Left lung (tissue), 10 donors: ENCODE data around the gene BACH2. TPM values are rescaled to one million over a fixed set of nuclear protein-coding genes. Genes with fewer than 3 reads are reported as not detected.

Experiments
- ATAC-seq: fragments of 200-7000 bp; cut with Tn5 transposase; one replicate; pipeline ENCODE4 v1.9.1; 2020; ENCODE audit warnings: moderate library complexity
- DNase-seq, 4 donors: peaks; one replicate each; pipeline ENCODE4 v3.0.0-alpha.2; 2013 to 2020
- H3K27ac ChIP-seq, 2 donors: fragments of 200-600 bp; sonication (generic) in 1 of 2; one replicate each; pipeline versions ENCODE4 v1.5.0 to v1.8.0; 2020 to 2021
- H3K27me3 ChIP-seq, 2 donors: fragments of 200-600 bp; sonication (generic) in 1 of 2; one replicate each; pipeline versions ENCODE4 v1.5.0 to v1.8.0; 2020 to 2021
- H3K36me3 ChIP-seq, 2 donors: fragments of 200-600 bp; sonication (generic) in 1 of 2; one replicate each; pipeline versions ENCODE4 v1.5.0 to v1.8.0; 2020 to 2021
- H3K4me1 ChIP-seq, 2 donors: fragments of 200-600 bp; one replicate each; pipeline ENCODE4 v1.8.0; 2021
- H3K4me3 ChIP-seq, 2 donors: fragments of 200-600 bp; sonication (generic) in 1 of 2; one replicate each; pipeline versions ENCODE4 v1.5.0 to v1.8.0; 2020 to 2021; ENCODE audit warnings: mild to moderate bottlenecking in 1 of 2
- H3K9me3 ChIP-seq, 2 donors: fragments of 200-600 bp; sonication (generic) in 1 of 2; one replicate each; pipeline versions ENCODE4 v1.5.0 to v1.8.0; 2020 to 2021
- intact Hi-C, 2 donors: fragments of 100-400 bp; cut with DNase I; formaldehyde crosslinking; loops; one replicate each; pipeline versions ENCODE4 v1.11.2 to v1.14.2; 2022
- polyA plus RNA-seq, 6 donors: library from polyadenylated mRNA; unstranded; fragments of 120-200 nt; gene quantifications; one replicate each; pipeline ENCODE4 v1.2.1, GENCODE V29; 2013; ENCODE audit not compliant: insufficient read length in 6 of 6
- total RNA-seq, 2 donors: library from RNA; stranded (reverse); fragmentation: NEBNext Ultra II Directional; extraction: Animal tissue kit (Norgen Biotek cat#: 25700); gene quantifications; one replicate each; pipeline ENCODE4 v1.2.1, GENCODE V29; 2021
- TF ChIP-seq, protein P1 (sequence below), 2 donors: fragments of 200-600 bp; sonication (generic) in 1 of 2; IDR thresholded peaks; one replicate each; pipeline versions ENCODE4 v1.5.0 to v1.8.0; 2021; ENCODE audit warnings: antibody characterized with exemption in 2 of 2
- donor health status: DM: no; HTN: yes; CAD: no.
- donor health status: DM: no; HTN: no; CAD: no.

The BACH2 gene
- total and polyA plus RNA-seq, 8 donors, result 3.8 to 10.6 (median 8.9) TPM

DNA sequence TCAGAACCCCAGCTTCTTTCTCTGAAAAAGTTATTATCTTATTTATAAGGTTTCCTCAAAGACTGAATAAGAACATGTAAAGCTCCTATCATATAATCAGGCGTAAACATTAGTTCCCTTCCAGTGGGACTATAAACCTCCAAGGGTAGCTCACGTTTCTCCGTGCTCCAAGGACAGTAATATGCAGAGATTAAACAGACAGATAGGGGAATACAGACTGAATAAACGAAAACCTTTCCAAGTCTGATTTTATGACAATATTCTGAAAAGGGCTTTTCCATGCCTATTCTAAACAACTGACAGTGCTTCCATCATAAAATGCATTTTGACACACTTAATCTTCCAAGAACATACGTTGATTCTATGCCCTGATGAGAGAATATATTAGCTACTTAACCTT lies 22.8 kb downstream of the BACH2 start:
- Histone ChIP-seq H3K9me3 (peaks cover 0 to 2% of the 10 kb centered on the region in 2 donors), H3K4me3 (no peak overlapping the region), H3K27ac (no peak overlapping the region), H3K36me3 (no peaks in the 10 kb centered on the region), H3K27me3 (no peaks in the 10 kb centered on the region), H3K4me1 (no peaks in the 10 kb centered on the region)
- ATAC-seq, result no peak
- DNase-seq, result no peak
- intact Hi-C loops, result no loop called here
- TF ChIP-seq, protein P1, sequence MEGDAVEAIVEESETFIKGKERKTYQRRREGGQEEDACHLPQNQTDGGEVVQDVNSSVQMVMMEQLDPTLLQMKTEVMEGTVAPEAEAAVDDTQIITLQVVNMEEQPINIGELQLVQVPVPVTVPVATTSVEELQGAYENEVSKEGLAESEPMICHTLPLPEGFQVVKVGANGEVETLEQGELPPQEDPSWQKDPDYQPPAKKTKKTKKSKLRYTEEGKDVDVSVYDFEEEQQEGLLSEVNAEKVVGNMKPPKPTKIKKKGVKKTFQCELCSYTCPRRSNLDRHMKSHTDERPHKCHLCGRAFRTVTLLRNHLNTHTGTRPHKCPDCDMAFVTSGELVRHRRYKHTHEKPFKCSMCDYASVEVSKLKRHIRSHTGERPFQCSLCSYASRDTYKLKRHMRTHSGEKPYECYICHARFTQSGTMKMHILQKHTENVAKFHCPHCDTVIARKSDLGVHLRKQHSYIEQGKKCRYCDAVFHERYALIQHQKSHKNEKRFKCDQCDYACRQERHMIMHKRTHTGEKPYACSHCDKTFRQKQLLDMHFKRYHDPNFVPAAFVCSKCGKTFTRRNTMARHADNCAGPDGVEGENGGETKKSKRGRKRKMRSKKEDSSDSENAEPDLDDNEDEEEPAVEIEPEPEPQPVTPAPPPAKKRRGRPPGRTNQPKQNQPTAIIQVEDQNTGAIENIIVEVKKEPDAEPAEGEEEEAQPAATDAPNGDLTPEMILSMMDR (IDR thresholded peaks at IDR 0.05), result no peak

DNA sequence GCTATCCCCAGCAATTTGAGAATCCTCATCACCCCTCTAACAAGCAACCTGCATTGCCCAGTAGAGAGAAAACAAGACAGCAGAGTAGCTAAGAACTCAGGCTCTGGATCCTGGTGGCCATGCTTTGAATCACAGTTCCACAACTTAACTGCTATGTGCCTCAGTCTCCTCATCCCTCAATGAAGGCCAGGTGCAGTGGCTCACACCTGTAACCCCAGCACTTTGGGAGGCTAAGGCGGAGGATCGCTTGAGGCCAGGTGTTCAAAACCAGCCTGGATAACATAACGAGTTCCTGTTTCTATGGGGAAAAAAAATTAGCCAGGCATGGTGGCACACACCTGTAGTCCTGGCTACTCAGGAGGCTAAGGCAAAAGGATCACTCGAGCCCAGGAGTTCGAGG lies 23.7 kb downstream of the BACH2 start:
- Histone ChIP-seq H3K4me3 (no peak overlapping the region), H3K4me1 (no peaks in the 10 kb centered on the region), H3K27ac (no peak overlapping the region), H3K9me3 (peaks cover 0 to 2% of the 10 kb centered on the region in 2 donors), H3K27me3 (no peaks in the 10 kb centered on the region), H3K36me3 (no peaks in the 10 kb centered on the region)
- no peak for DNase-seq
- ATAC-seq, result no peak
- TF ChIP-seq, protein P1 (IDR thresholded peaks at IDR 0.05), result no peak
- intact Hi-C loops, result no loop called here

DNA sequence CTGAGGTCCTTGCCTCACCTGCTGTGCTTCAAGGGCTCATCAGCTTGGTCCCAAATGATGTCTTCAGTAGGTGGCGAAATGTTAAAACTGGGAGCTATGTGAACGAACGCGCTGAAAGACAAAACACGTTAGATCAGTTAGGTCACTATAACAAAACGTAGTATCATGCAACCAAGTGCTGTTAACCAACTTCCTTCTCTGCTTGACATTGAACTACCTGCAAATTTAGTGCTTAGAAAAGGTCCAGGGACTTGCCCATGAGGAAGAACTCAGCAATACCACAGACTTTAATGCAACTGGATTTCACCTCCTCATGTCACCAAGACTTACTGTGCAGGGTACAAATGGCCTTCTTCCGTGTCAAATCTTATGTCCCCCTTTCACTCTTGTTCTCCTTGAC lies 24.8 kb downstream of the BACH2 start:
- H3K4me3 ChIP-seq, result no peak overlapping the region
- DNase-seq (no peak), ATAC-seq (no peak)
- no peaks in the 10 kb centered on the region for H3K4me1 ChIP-seq
- H3K27me3 ChIP-seq, result no peaks in the 10 kb centered on the region
- H3K27ac ChIP-seq, result no peak overlapping the region
- no peaks in the 10 kb centered on the region for H3K36me3 ChIP-seq
- H3K9me3 ChIP-seq, result peaks cover 0 to 2% of the 10 kb centered on the region in 2 donors
- TF ChIP-seq, protein P1 (IDR thresholded peaks at IDR 0.05), result no peak
- intact Hi-C loops, result no loop called here

DNA sequence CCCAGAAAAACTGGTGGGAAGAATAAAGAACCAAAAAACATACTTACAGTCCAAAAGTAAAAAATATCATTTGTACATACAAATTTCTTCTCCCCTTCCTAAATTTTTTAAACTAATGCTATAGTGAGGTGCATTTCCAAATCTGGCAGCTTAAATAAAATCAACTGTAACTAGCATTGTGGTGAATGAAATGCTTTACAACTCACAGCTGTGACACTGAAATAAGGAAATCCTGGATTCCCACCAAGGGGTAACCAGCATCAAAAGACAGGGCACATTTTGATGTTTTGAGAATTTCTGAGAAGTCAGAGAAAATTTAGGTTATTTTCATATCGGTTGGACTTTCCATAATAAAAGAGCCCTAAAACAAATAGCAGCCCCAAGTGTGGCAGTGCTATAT lies 27.3 kb downstream of the BACH2 start:
- ATAC-seq (no peak), DNase-seq (no peak)
- intact Hi-C loops, result no loop called here
- Histone ChIP-seq H3K27me3 (no peaks in the 10 kb centered on the region), H3K4me3 (no peak overlapping the region), H3K9me3 (peaks cover 0 to 2% of the 10 kb centered on the region in 2 donors), H3K4me1 (no peaks in the 10 kb centered on the region), H3K36me3 (no peaks in the 10 kb centered on the region), H3K27ac (no peak overlapping the region)
- TF ChIP-seq, protein P1 (IDR thresholded peaks at IDR 0.05), result no peak

DNA sequence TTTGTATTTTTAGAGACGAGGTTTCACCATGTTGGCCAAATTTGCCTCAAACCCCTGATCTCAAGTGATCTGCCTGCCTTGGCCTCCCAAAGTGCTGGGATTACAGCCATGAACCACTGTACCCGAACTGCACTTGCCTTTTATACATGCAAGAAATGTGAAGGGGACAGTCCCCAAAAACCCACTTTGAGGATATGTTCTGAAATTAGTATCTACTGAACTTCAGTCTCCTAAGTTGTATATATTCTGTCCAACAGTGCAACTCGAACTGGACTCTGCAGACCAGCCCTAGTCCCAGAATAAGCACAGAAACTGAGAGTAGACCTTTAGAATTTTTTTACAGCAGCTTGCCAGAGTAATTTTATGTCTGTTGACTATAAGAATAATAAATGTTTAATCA lies 28.5 kb downstream of the BACH2 start:
- no peaks in the 10 kb centered on the region for H3K27me3 ChIP-seq
- no peak overlapping the region for H3K27ac ChIP-seq
- TF ChIP-seq, protein P1 (IDR thresholded peaks at IDR 0.05), result no peak
- H3K36me3 ChIP-seq, result no peaks in the 10 kb centered on the region
- DNase-seq, result no peak
- ATAC-seq, result no peak
- H3K9me3 ChIP-seq, result peaks cover 0 to 2% of the 10 kb centered on the region in 2 donors
- H3K4me1 ChIP-seq, result no peaks in the 10 kb centered on the region
- H3K4me3 ChIP-seq, result no peak overlapping the region
- intact Hi-C loops, result no loop called here
